CD8-positive, alpha-beta memory T cell (primary cell): ENCODE data around the gene CREB5. TPM values are rescaled to one million over a fixed set of nuclear protein-coding genes. Genes with fewer than 3 reads are reported as not detected.

Source experiments
- CTCF ChIA-PET: fragments of 350-600 bp; sonication (Branson Sonifier 250); formaldehyde crosslinking; loops from one replicate; lab custom pipeline; 2021; ENCODE audit warnings: antibody characterized with exemption; lab: Charles Lee
- POLR2A ChIA-PET: fragments of 350-600 bp; sonication (Branson Sonifier 250); formaldehyde crosslinking; loops from one replicate; lab custom pipeline; 2021; ENCODE audit warnings: antibody characterized with exemption; lab: Charles Lee
- DNase-seq, 5 donors: peaks; one replicate each; pipeline versions ENCODE4 v3.0.0 to v3.0.0-alpha.2; 2020 to 2022; ENCODE audit warnings: mixed read lengths in 1 of 5
- H3K27ac ChIP-seq: one replicate; pipeline ENCODE4 v1.7.0; 2013; ENCODE audit warnings: low read depth, mild to moderate bottlenecking, low read length, moderate library complexity
- H3K27me3 ChIP-seq: 2 replicates; pipeline ENCODE4 v1.7.0; 2013; ENCODE audit warnings: low read length, mild to moderate bottlenecking; ENCODE audit not compliant: insufficient read depth, poor library complexity, severe bottlenecking
- H3K36me3 ChIP-seq: 2 replicates; pipeline ENCODE4 v1.7.0; 2013; ENCODE audit warnings: mild to moderate bottlenecking, low read length, moderate library complexity; ENCODE audit not compliant: insufficient read depth
- H3K4me1 ChIP-seq: 2 replicates; pipeline ENCODE4 v1.7.0; 2013; ENCODE audit warnings: mild to moderate bottlenecking, low read length, moderate library complexity; ENCODE audit not compliant: insufficient read depth
- H3K4me3 ChIP-seq: 2 replicates; pipeline ENCODE4 v1.7.0; 2013; ENCODE audit warnings: mild to moderate bottlenecking, low read length
- H3K9me3 ChIP-seq: 2 replicates; pipeline ENCODE4 v1.7.0; 2013; ENCODE audit warnings: mild to moderate bottlenecking, low read length
- H3K27ac Mint-ChIP-seq, 8 donors: one replicate each; pipeline ENCODE4 v1.8.0; 2020 to 2021; ENCODE audit warnings: mixed read lengths in 8 of 8, mild to moderate bottlenecking in 6 of 8, inconsistent platforms in 3 of 8, moderate library complexity in 3 of 8
- H3K27me3 Mint-ChIP-seq, 2 donors: one replicate each; pipeline ENCODE4 v1.8.0; 2020 to 2021; ENCODE audit warnings: mixed read lengths in 2 of 2, mild to moderate bottlenecking in 1 of 2, moderate library complexity in 1 of 2
- H3K36me3 Mint-ChIP-seq, 3 donors: one replicate each; pipeline ENCODE4 v1.8.0; 2020 to 2021; ENCODE audit warnings: mixed read lengths in 3 of 3, inconsistent platforms in 1 of 3, mild to moderate bottlenecking in 1 of 3
- H3K4me1 Mint-ChIP-seq, 3 donors: one replicate each; pipeline ENCODE4 v1.8.0; 2020 to 2021; ENCODE audit warnings: mixed read lengths in 3 of 3, inconsistent platforms in 1 of 3, mild to moderate bottlenecking in 1 of 3
- H3K4me3 Mint-ChIP-seq, 7 donors: one replicate each; pipeline ENCODE4 v1.8.0; 2020 to 2021; ENCODE audit warnings: mixed read lengths in 7 of 7, mild to moderate bottlenecking in 6 of 7, moderate library complexity in 4 of 7, inconsistent platforms in 2 of 7
- H3K9me3 Mint-ChIP-seq, 5 donors: one replicate each; pipeline ENCODE4 v1.8.0; 2020 to 2022; ENCODE audit warnings: mixed read lengths in 5 of 5, mild to moderate bottlenecking in 3 of 5, moderate library complexity in 2 of 5, inconsistent platforms in 1 of 5
- polyA plus RNA-seq: library from polyadenylated mRNA; unstranded; fragments of 300-500 nt; fragmentation: Illumina TruSeq; gene quantifications from one replicate; pipeline ENCODE4 v1.2.3, GENCODE V29; 2021
- total RNA-seq, 2 experiments: library from RNA; stranded (reverse); gene quantifications; one replicate each; pipeline ENCODE4 v1.2.3, GENCODE V29; 2021

CREB5 gene
- total and polyA plus RNA-seq, 3 experiments from 2014 or later = not detected

DNA sequence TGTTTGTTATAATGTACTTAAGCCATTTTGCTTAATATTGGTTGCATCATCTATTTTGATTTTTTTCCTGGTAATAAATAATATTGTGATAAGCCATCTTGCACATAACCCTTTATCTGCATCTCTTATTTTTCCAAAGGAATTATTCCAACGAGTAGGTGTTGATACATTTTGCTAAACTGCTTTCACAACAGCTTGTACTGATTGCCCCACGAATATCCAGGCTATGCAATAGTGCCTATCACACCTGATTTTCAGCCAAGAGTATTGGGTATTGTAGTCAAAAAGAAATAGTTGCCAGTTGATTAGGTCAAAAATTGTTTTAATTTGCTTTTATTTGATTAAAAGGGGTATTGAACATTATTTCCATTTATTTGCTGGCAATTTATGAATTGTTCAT, 20.7 kb downstream of the CREB5 start:
- POLR2A ChIA-PET = no interaction called here
- Mint-ChIP-seq H3K27me3 (peaks cover 7 to 38% of the 10 kb centered on the region in 2 donors), H3K27ac (no peak overlapping the region), H3K4me3 (no peak overlapping the region), H3K4me1 (no peaks in the 10 kb centered on the region), H3K9me3 (peaks cover 0 to 5% (median 0%) of the 10 kb centered on the region in 5 donors), H3K36me3 (no peaks in the 10 kb centered on the region)
- Histone ChIP-seq H3K4me3 (no peak overlapping the region), H3K27me3 (no peaks in the 10 kb centered on the region), H3K36me3 (no peaks in the 10 kb centered on the region), H3K9me3 (no peaks in the 10 kb centered on the region), H3K4me1 (no peaks in the 10 kb centered on the region), H3K27ac (no peak overlapping the region)
- DNase-seq = no peak
- CTCF ChIA-PET = no interaction called here

DNA sequence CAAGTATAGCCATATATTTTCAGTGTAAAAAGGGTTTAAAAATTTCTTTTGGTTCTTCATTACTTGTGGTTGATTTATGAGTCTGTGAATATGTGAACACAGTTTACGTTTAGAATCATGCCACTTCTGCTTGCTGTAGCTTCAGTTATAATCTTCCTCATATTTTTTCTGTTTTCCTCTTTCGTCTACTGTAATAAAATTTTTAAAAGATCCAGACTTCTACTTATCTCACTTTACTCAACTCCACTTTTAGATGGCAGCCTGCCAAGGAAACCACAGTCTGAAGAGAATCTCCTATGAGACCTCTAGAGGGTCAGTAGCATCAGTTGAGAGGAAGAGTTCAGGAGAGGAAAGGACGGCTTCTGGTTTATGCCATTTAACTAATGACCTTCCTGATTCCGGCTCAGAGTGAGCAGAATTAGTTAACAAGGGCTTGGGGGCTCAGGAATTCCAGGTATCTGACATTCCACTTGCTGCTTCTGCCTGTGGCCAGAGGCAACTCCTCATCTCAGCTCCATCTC, 21.4 kb downstream of the CREB5 start:
- no peaks in the 10 kb centered on the region for H3K9me3 Mint-ChIP-seq
- ChIA-PET POLR2A (no interaction called here), CTCF (no interaction called here)

DNA sequence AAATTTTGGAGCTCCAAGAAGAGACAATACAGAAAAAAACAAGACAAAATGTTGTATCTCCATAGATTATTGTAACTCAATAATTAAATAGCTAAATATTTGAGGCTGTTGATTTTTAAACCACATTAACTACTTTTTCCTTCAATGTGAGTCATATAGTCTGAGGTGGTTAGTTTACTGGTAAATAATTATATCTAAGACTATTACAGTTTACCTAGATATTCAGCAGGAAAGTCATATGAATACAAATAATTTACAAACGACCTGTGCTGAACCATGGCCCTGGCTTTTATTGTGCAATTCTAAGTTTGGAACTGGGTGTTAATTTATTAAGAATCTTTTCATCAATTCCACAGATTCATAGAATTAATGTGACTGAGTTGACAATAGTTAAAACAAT, 22.2 kb downstream of the CREB5 start:
- ChIA-PET POLR2A (no interaction called here), CTCF (no interaction called here)
- no peak overlapping the region for H3K4me3 Mint-ChIP-seq
- Histone ChIP-seq H3K27ac (no peak overlapping the region), H3K4me3 (no peak overlapping the region), H3K36me3 (no peaks in the 10 kb centered on the region), H3K9me3 (no peaks in the 10 kb centered on the region), H3K27me3 (no peaks in the 10 kb centered on the region), H3K4me1 (no peaks in the 10 kb centered on the region)
- peaks cover 7 to 35% of the 10 kb centered on the region in 2 donors for H3K27me3 Mint-ChIP-seq
- peaks cover 0 to 2% (median 0%) of the 10 kb centered on the region in 5 donors for H3K9me3 Mint-ChIP-seq
- no peaks in the 10 kb centered on the region for H3K36me3 Mint-ChIP-seq
- no peak overlapping the region for H3K27ac Mint-ChIP-seq
- no peak for DNase-seq
- no peaks in the 10 kb centered on the region for H3K4me1 Mint-ChIP-seq

More for the DNA sequence above, 21.4 kb downstream of the CREB5 start:
- Histone ChIP-seq H3K27ac (no peak overlapping the region), H3K4me1 (no peaks in the 10 kb centered on the region), H3K9me3 (no peaks in the 10 kb centered on the region), H3K4me3 (no peak overlapping the region), H3K27me3 (no peaks in the 10 kb centered on the region), H3K36me3 (no peaks in the 10 kb centered on the region)
- Mint-ChIP-seq H3K27me3 (peaks cover 7 to 38% of the 10 kb centered on the region in 2 donors), H3K36me3 (no peaks in the 10 kb centered on the region), H3K27ac (no peak overlapping the region), H3K4me3 (no peak overlapping the region), H3K4me1 (no peaks in the 10 kb centered on the region)
- no peak for DNase-seq

DNA sequence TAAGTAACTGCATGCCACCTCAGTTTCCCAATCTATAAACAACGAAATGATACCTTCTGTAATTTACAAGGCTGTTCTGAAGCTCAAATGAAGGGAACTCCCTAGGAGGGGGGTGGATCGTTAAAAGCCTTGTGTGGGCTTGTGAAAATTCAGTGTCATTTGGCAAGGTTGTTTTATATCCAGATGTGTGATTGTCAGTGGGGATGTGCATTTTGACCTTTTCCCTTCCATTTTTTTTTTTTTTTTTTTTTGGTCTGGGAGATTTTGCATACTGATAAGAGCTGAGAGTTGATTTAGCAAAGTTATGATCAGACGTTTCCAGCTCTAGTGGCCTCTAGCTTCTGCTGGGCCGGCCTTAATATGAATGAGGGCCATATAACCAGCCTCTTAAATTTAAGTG, 22.8 kb downstream of the CREB5 start:
- ChIA-PET POLR2A (no interaction called here), CTCF (no interaction called here)
- Mint-ChIP-seq H3K36me3 (no peaks in the 10 kb centered on the region), H3K4me1 (no peaks in the 10 kb centered on the region), H3K27ac (no peak overlapping the region), H3K27me3 (peaks cover 7 to 30% of the 10 kb centered on the region in 2 donors), H3K4me3 (no peak overlapping the region), H3K9me3 (peaks cover 0 to 2% (median 0%) of the 10 kb centered on the region in 5 donors)
- DNase-seq = no peak
- H3K27me3 ChIP-seq = no peaks in the 10 kb centered on the region
- H3K9me3 ChIP-seq = no peaks in the 10 kb centered on the region
- H3K4me3 ChIP-seq = no peak overlapping the region
- no peak overlapping the region for H3K27ac ChIP-seq
- no peaks in the 10 kb centered on the region for H3K36me3 ChIP-seq
- no peaks in the 10 kb centered on the region for H3K4me1 ChIP-seq

DNA sequence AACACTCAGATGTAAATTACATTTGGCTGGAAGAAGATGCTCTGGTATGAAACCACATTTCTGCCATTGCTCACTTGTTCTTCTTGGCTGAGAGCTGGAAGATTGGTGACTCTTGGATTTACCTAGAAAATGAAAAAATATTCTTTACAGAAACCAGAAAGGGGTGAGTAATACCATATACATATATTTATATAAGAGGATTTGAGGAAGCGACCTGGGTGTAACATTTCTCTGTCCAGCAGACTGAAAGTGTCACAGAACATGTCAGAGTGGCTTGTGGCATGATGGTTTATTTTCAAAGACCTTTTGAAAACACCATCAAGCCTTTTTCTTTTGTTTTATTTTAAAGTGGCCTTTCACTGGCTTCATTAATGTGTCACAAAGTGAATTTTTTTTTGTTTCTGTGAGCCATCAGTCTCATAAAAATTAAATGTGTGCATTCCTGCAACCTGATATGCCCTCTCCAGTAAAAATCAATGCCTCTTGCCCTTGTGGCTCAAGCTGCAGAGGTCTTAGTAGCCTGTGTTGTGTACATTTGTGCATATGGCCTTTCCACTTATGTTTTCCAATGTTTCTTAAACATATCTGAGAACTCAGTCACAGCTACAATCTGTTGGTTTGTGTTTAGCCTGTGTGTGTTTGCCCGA, 23.5 kb downstream of the CREB5 start:
- ChIA-PET POLR2A (no interaction called here), CTCF (no interaction called here)
- Histone ChIP-seq H3K4me1 (no peaks in the 10 kb centered on the region), H3K27ac (no peak overlapping the region), H3K9me3 (no peaks in the 10 kb centered on the region), H3K36me3 (no peaks in the 10 kb centered on the region), H3K27me3 (no peaks in the 10 kb centered on the region), H3K4me3 (no peak overlapping the region)
- H3K27ac Mint-ChIP-seq = no peak overlapping the region
- peaks cover 0 to 2% (median 0%) of the 10 kb centered on the region in 5 donors for H3K9me3 Mint-ChIP-seq
- no peak for DNase-seq
- no peak overlapping the region for H3K4me3 Mint-ChIP-seq
- peaks cover 7 to 30% of the 10 kb centered on the region in 2 donors for H3K27me3 Mint-ChIP-seq
- H3K4me1 Mint-ChIP-seq = no peaks in the 10 kb centered on the region
- no peaks in the 10 kb centered on the region for H3K36me3 Mint-ChIP-seq

DNA sequence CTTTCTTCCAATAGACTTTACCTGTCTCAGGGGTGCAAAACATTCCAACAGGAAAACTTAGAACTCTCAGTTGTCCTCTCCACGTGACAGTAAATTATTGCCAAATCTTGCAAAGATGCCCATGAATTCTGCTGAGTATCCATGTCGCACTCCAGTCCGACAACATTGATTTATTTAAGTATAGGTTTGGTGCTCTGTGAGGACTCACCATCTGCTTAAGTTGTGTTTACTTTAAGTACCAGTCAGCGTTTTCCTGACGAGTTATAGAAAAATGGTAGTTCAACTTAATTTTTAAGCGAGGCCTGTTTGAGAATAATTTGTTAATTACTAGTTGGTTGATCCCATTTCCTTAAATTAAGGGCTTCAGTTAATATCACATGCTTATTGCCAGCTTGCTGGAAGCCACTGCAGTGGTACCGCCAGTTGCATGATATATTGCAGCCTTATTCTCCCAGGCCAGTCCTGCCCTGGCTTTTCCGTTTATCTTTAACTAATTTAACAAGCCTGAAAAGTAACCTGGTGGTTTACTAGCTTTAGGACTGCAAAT, 27.8 kb downstream of the CREB5 start:
- no peaks in the 10 kb centered on the region for H3K36me3 Mint-ChIP-seq
- no peak overlapping the region for H3K27ac Mint-ChIP-seq
- no peak overlapping the region for H3K4me3 Mint-ChIP-seq
- Histone ChIP-seq H3K9me3 (no peaks in the 10 kb centered on the region), H3K27me3 (peaks cover 4% of the 10 kb centered on the region), H3K36me3 (no peaks in the 10 kb centered on the region), H3K4me3 (no peak overlapping the region), H3K4me1 (no peaks in the 10 kb centered on the region), H3K27ac (no peak overlapping the region)
- ChIA-PET POLR2A (no interaction called here), CTCF (no interaction called here)
- H3K27me3 Mint-ChIP-seq = peaks cover 9 to 18% of the 10 kb centered on the region in 2 donors
- DNase-seq = no peak
- peaks cover 0 to 4% (median 0%) of the 10 kb centered on the region in 5 donors for H3K9me3 Mint-ChIP-seq
- H3K4me1 Mint-ChIP-seq = no peaks in the 10 kb centered on the region

DNA sequence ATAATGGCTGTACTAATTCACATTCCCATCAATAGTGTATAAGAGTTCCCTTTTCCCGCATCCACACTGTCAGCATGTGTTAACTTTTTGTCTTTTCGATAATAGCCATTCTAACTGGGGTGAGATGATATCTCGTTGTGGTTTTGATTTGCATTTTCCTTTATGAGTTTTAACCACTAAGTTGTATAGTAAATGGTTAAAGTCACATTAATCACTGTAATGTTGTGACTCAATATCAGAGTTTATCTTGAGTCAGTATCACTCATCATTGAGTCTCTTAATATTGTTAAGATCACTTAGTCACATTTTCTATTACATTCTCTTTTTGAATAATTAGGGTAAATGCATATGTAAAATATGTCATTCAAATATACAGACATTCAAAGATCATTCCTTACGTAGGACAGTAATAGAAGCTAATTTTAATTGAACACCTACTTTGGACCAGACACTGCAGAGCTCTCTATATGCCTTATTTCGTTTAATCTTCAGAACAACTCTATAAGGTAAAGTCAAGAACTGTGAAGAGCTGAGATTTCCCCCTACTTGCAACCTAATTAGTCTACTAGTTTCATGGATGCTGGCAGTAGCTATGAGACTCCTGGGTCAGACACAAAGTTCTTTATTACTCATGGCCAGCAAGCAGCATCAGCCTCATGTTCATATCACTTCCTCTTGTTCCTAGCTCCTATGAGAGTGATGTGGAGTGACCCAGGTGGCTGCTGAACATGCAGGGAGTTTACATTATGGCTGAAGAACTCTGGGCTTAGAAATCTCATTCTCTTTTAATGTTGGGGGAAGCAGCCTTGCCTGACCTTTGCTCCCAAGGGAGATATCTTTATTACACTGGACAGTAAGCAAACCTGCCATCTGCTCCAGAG, 30.5 kb downstream of the CREB5 start:
- Histone ChIP-seq H3K27me3 (peaks cover 4% of the 10 kb centered on the region), H3K27ac (no peak overlapping the region), H3K4me1 (no peaks in the 10 kb centered on the region), H3K4me3 (no peak overlapping the region), H3K36me3 (no peaks in the 10 kb centered on the region), H3K9me3 (no peaks in the 10 kb centered on the region)
- no peak for DNase-seq
- CTCF ChIA-PET = no interaction called here
- Mint-ChIP-seq H3K27me3 (peaks cover 7% of the 10 kb centered on the region in 2 donors), H3K9me3 (peaks cover 0 to 4% (median 0%) of the 10 kb centered on the region in 5 donors), H3K4me1 (no peaks in the 10 kb centered on the region), H3K36me3 (no peaks in the 10 kb centered on the region), H3K4me3 (no peak overlapping the region), H3K27ac (no peak overlapping the region)
- POLR2A ChIA-PET = interaction anchor here (0.6 kb wide), 1 partner anchor 586 kb away, joined by 5 read pairs; no protein-coding TSS in a partner anchor

DNA sequence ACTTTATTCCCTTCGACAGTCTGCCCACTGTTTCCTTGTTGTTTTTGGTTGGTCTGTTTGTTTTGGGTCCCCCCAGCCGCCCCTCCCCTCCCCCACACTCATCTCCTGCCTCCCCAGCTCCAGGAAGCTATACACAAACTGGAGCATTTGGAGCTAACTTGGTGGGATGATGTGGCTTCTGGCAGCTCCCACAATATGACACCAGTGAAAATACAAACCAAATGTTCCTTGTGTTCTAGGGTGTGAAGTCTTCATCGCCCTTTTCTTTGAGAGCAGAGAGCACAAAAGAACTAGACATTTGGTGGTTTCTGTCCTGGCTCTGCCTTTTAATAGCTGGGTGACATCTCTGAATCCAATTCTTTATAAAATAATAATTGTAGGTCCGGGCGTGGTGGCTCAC, 33.8 kb downstream of the CREB5 start:
- Mint-ChIP-seq H3K27me3 (peaks cover 4 to 7% of the 10 kb centered on the region in 2 donors), H3K9me3 (peaks cover 0 to 2% (median 0%) of the 10 kb centered on the region in 5 donors), H3K36me3 (no peaks in the 10 kb centered on the region), H3K4me3 (no peak overlapping the region), H3K27ac (no peak overlapping the region), H3K4me1 (no peaks in the 10 kb centered on the region)
- Histone ChIP-seq H3K27ac (no peak overlapping the region), H3K4me1 (no peaks in the 10 kb centered on the region), H3K27me3 (peaks cover 4% of the 10 kb centered on the region), H3K36me3 (no peaks in the 10 kb centered on the region), H3K9me3 (no peaks in the 10 kb centered on the region), H3K4me3 (no peak overlapping the region)
- POLR2A ChIA-PET = no interaction called here
- CTCF ChIA-PET = no interaction called here
- no peak for DNase-seq
